ENCODE results near the gene ATP2A3.

The ATP2A3 gene

GRCh38 chr17:3885970-3886369 lies 78.3 kb downstream of the ATP2A3 start:
- DNase-seq (ENCODE audit: low read depth): no peak
- TF ChIP-seq CTCF (conservative IDR thresholded peaks at IDR 0.05; ENCODE audit: low read depth, low read length): no peak
- no peak overlapping the region for H3K4me3 ChIP-seq (ENCODE audit: low read length)

GRCh38 chr17:3885271-3885670 lies 79.0 kb downstream of the ATP2A3 start:
- H3K4me3 ChIP-seq (ENCODE audit: low read length): no peak overlapping the region
- no peak for TF ChIP-seq CTCF (conservative IDR thresholded peaks at IDR 0.05; ENCODE audit: low read depth, low read length)
- DNase-seq (ENCODE audit: low read depth): no peak

GRCh38 chr17:3884188-3884587 lies 80.0 kb downstream of the ATP2A3 start:
- no peak for DNase-seq (ENCODE audit: low read depth)
- no peak for TF ChIP-seq CTCF (conservative IDR thresholded peaks at IDR 0.05; ENCODE audit: low read depth, low read length)
- no peak overlapping the region for H3K4me3 ChIP-seq (ENCODE audit: low read length)

GRCh38 chr17:3882276-3882675 lies 82.0 kb downstream of the ATP2A3 start:
- TF ChIP-seq CTCF (conservative IDR thresholded peaks at IDR 0.05; ENCODE audit: low read depth, low read length): no peak
- no peak overlapping the region for H3K4me3 ChIP-seq (ENCODE audit: low read length)
- no peak for DNase-seq (ENCODE audit: low read depth)

DNA sequence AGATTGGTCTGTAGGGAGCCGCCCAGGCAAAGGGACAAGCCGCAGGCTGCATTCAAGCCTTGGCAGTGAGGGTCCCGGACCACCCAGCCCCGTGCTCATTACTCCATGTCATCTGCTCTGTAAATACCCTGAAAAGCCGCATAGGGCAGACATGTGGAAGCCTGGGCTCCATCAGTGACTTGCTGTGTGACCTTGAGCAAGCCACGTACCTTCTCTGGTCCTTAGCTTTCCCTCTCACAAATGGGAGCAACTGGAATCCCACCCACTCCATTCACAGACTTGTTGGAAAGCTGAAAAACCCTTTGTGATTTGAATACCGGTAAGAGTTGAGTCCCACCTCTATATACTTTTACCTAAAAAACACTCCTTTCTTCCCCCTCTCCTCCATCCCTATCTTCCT lies 83.3 kb downstream of the ATP2A3 start:
- no peak overlapping the region for H3K4me3 ChIP-seq (ENCODE audit: low read length)
- TF ChIP-seq CTCF (conservative IDR thresholded peaks at IDR 0.05; ENCODE audit: low read depth, low read length): no peak
- DNase-seq (ENCODE audit: low read depth): no peak

- TF ChIP-seq CTCF (conservative IDR thresholded peaks at IDR 0.05; ENCODE audit: low read depth, low read length): no peak
- no peak for DNase-seq (ENCODE audit: low read depth)
Measured at GRCh38 chr17:3879591-3880417, 84.4 kb downstream of the ATP2A3 start.

GRCh38 chr17:3879186-3879585 lies 85.1 kb downstream of the ATP2A3 start:
- TF ChIP-seq CTCF (conservative IDR thresholded peaks at IDR 0.05; ENCODE audit: low read depth, low read length): no peak
- H3K4me3 ChIP-seq (ENCODE audit: low read length): no peak overlapping the region
- no peak for DNase-seq (ENCODE audit: low read depth)

More at GRCh38 chr17:3879591-3880417, 84.4 kb downstream of the ATP2A3 start:
- H3K4me3 ChIP-seq (ENCODE audit: low read length): no peak overlapping the region

All from retinal pigment epithelial cell (primary cell).